GM10248 (cell line): ENCODE measurements around the gene CADM2.

Source experiments
- CTCF ChIA-PET: fragments of 300-600 bp; sonication (Branson Sonifier 250); formaldehyde crosslinking; extraction: SDS; loops from one replicate; lab custom pipeline; 2021; ENCODE audit warnings: antibody characterized with exemption; lab: Yijun Ruan, JAX
- POLR2A ChIA-PET: fragments of 350-650 bp; sonication (Branson Sonifier 250); formaldehyde crosslinking; extraction: SDS; loops from one replicate; lab custom pipeline; 2020; ENCODE audit warnings: antibody characterized with exemption; lab: Yijun Ruan, JAX
- DNase-seq: peaks from one replicate; pipeline ENCODE4 v3.0.0; 2012; ENCODE audit errors: extremely low spot score
- TF ChIP-seq, protein P1 (sequence below): IDR thresholded peaks from 2 replicates; pipeline ENCODE4 v1.5.1; 2012; ENCODE audit warnings: mild to moderate bottlenecking, low read depth; ENCODE audit errors: extremely low read depth, missing control alignments, control extremely low read depth

The CADM2 gene

GRCh38 chr3:85264381-85264780 is 305.6 kb downstream of the CADM2 start:
- TF ChIP-seq, protein P1, sequence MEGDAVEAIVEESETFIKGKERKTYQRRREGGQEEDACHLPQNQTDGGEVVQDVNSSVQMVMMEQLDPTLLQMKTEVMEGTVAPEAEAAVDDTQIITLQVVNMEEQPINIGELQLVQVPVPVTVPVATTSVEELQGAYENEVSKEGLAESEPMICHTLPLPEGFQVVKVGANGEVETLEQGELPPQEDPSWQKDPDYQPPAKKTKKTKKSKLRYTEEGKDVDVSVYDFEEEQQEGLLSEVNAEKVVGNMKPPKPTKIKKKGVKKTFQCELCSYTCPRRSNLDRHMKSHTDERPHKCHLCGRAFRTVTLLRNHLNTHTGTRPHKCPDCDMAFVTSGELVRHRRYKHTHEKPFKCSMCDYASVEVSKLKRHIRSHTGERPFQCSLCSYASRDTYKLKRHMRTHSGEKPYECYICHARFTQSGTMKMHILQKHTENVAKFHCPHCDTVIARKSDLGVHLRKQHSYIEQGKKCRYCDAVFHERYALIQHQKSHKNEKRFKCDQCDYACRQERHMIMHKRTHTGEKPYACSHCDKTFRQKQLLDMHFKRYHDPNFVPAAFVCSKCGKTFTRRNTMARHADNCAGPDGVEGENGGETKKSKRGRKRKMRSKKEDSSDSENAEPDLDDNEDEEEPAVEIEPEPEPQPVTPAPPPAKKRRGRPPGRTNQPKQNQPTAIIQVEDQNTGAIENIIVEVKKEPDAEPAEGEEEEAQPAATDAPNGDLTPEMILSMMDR = no peak
- CTCF ChIA-PET = no interaction called here
- POLR2A ChIA-PET = no interaction called here
- no peak for DNase-seq

DNA sequence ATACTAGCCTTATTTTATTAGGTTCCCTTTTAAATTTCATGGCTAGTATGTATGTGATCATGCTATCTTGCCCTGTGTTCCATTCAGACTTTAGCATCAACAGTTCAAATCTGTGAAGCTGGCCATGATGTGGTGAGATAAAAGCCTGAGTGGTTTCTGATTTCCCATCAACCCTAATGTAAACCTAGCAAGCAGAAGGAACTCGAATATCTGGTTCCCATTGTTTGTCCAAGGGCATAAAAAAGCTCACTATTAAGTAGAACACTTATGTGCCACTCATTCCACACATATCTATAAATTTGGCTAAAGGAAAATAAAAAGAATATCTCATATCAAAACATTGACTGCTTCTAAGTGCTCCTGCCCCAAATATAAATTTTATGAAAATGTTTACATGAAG is 311.7 kb downstream of the CADM2 start:
- TF ChIP-seq, protein P1 = no peak
- no peak for DNase-seq
- ChIA-PET POLR2A (no interaction called here), CTCF (no interaction called here)

DNA sequence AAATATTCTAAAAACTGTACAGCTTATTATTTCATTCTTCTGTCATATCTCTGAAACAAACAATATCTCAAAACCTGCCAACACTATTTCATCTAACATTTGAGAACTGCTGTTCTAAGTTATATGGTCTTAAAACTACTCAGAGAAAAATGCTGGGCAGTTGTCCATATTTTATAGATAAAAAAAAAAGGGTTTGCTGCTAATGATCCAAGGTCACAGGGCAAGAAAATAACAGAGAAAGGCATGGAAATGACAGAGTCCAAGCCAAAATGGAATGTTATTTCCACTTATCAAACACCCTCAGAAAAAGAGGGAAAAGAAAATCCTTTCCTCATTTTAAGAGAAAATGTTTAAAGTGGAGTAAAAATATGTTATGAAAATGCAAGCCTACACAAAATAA is 313.1 kb downstream of the CADM2 start:
- ChIA-PET CTCF (no interaction called here), POLR2A (no interaction called here)
- TF ChIP-seq, protein P1 = no peak
- DNase-seq = no peak

DNA sequence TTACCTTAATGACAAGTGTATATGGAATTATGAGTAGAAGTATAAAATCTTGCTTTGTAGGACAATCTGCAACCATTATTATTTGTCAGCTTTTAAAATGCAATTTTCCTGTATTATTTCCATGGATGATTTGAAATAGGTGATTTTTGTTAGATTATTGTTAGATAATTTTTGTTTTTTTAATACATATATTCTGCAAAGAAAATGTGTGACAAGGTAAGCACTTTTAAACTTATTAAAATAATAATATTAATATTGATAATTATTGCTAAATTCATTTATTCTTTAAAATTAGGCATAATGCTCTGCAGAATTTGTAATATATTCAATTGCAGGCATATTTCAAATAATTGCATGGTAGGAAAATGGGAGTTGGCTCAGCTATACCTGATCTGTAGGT is 329.5 kb downstream of the CADM2 start:
- DNase-seq = no peak
- TF ChIP-seq, protein P1 = no peak
- POLR2A ChIA-PET = no interaction called here
- CTCF ChIA-PET = no interaction called here

DNA sequence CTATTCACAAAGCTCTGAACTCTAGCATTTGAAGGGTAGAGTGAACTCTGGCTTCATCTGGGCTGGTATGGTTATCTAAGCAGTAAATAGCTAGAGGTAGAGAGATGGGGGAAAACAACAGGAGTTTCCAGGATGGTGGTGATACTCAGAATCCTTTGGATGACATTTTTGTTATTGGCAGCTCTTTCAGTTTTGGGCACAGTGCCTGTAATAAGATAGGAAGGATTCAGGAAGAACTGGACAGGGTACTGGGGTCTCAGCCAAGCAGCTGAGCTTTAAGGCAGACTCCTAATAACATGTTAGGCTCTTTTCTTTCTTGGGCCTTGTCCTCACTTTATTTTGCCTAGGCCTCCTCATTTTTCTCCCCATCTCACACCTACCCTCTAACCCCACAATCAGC is 338.5 kb downstream of the CADM2 start:
- DNase-seq = no peak
- CTCF ChIA-PET = no interaction called here
- TF ChIP-seq, protein P1 = no peak
- POLR2A ChIA-PET = no interaction called here

- TF ChIP-seq, protein P1 = no peak
- ChIA-PET POLR2A (no interaction called here), CTCF (interaction anchor here (1.2 to 1.4 kb wide), 2 partner anchors 13 to 23 kb away, joined by 3 read pairs; no protein-coding TSS in a partner anchor)
- DNase-seq = no peak
Measured at GRCh38 chr3:85298032-85298431, 339.2 kb downstream of the CADM2 start.

DNA sequence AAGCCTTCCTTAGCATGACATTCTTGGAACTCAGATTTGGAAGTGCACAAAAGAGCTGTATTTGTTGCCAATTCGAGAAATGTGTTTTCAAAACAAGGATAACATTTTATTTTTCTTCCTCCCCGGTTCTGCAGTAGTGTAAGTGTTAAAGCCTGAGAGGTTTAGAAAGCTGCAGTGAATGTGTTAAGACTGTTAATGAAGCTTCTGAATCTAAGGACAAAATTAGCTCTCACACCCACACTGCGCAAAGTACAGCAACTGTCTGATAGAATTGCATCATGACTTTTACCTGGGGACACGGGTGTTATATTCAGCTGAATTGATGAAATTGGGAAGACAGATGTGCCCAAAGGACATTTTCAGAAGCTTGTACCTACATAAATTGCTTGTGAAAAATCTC is 344.4 kb downstream of the CADM2 start:
- no peak for DNase-seq
- TF ChIP-seq, protein P1 = no peak
- ChIA-PET POLR2A (no interaction called here), CTCF (interaction anchor here (0.9 kb wide), 1 partner anchor 10 kb away, joined by 3 read pairs; no protein-coding TSS in a partner anchor)
